HG02678 (cell line): ENCODE measurements around the gene ZNF672.
"Not testable (repeated sequence)": the region's sequence is repeated elsewhere in the genome, so short reads cannot be mapped to it uniquely, and the experiment has no call there.

Experiments
- ATAC-seq: cut with Tn5 transposase; IDR thresholded peaks from one replicate; pipeline ENCODE4 v1.9.1; 2021; ENCODE audit warnings: mild to moderate bottlenecking, moderate library complexity; ENCODE audit not compliant: unreplicated experiment

ZNF672 gene

DNA sequence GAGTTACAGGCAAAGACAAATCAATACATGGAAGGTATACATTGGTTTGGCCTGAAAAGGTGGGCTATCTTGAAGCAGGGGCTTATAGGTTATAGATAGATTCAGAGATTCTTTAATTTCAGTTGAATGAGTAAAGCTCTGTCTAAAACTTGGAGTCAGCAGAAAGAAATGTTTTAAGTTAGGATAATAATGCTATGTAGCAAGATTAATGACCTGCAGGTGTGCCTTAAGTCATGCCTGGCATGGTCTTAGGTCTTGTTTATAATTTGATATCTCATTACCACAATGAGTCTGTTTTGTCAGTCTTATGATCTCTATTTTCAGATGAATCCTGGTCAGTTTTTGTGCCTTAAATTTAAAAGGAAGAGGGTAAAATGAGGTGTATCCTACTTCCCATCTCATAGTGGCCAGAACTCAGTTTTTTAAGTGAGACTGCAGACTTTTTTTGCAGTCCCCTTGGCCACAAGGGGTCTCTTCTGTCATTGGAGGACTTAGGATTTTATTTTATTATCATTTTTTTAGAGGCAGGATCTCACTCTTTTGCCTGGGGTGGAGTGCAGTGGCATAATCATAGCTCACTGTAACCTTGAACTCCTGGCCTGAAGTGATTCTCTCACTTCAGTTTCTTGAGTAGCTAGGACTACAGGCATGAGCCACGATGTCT lies 46.7 kb downstream of the ZNF672 start:
- no peak for ATAC-seq

- ATAC-seq: no peak
Measured at GRCh38 chr1:248885646-248886045, 47.6 kb downstream of the ZNF672 start.

DNA sequence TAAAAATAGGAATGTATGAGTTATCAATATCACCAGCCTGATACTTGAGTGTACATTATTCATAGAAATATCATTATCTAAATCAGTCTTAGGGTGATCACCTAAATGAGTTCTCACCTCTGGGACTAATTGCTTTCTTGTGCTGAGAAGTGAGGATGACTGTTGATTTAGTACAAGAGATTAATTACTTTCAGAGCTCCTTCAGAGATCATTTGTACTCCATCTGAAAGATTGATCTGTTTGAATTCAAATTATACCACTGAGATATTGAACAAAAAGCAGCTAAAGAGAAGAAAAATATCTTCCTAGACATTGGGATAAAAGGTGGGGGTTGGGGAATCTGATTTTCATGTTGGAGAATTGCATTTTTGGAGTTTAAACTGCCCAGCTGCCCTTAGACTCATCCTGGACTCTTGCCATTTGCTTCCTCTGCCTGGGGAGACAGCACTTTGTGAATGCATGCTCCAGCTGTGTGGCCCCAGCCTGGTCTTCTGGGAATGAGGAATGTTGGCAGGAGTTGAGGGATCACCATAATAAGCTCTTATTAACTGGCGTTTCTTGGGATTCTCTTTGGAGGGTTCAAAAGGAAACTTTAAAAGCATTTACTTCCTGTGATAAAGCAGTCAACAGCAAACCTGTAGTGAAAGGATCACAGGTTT lies 48.3 kb downstream of the ZNF672 start:
- ATAC-seq: no peak

- not testable (repeated sequence) for ATAC-seq
Measured at GRCh38 chr1:248889914-248890243, 51.9 kb downstream of the ZNF672 start.

- no peak for ATAC-seq
Measured at GRCh38 chr1:248890549-248891498, 52.8 kb downstream of the ZNF672 start.

- no peak for ATAC-seq
Measured at GRCh38 chr1:248891758-248892157, 53.7 kb downstream of the ZNF672 start.

DNA sequence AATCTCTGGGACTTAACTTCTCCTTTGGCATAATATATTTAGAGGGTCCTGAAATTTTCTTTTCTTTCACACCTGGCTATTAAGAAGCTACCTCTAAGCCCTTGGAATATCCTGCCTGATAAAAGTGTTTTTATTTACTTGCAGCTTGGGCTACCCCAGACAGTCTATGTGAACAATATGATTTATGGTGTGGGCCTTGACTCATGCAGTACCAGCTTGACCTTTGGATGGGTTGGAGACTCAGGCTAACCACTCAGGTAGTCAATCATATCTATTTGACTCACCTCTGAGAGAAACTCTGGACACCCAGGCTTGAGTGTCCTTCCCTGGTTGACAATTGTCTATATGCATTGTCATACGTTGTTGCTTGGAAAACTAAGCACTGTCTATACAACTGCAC lies 54.6 kb downstream of the ZNF672 start:
- ATAC-seq: no peak

DNA sequence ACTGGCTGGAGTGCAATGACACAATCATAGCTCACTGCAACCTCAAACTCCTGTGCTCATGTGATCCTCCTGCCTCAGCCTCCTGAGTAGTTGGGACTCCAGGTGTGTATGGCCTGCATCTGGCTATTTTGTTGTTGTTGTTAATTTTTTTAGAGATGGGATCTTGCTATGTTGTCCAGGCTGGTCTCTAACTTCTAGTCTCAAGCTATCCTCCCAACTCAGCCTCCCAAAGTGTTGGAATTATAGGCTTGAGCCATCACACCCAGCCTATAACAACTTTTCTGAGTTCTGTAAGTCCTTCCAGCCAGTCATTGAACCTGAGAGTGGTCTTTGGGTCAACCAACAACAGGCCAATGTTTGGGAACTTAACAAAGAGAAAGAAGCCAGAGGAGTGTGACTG lies 56.8 kb downstream of the ZNF672 start:
- no peak for ATAC-seq

GRCh38 chr1:248897412-248898337 lies 59.7 kb downstream of the ZNF672 start:
- ATAC-seq: no peak
